WTC11 (cell line): ENCODE data around the gene CSPG4. TPM values are rescaled to one million over a fixed set of nuclear protein-coding genes. Genes with fewer than 3 reads are reported as not detected.
"Not testable (repeated sequence)": the region's sequence is repeated elsewhere in the genome, so short reads cannot be mapped to it uniquely, and the experiment has no call there.

Experiments used
- ATAC-seq: fragments of 200-7000 bp; cut with Tn5 transposase; 2 replicates; pipeline ENCODE4 v1.10.0; 2021; ENCODE audit warnings: mild to moderate bottlenecking, moderate library complexity
- CTCF ChIA-PET: fragments of 300-600 bp; sonication (Branson Sonifier 250); formaldehyde crosslinking; loops from one replicate; lab custom pipeline; 2021; ENCODE audit warnings: antibody characterized with exemption; lab: Charles Lee
- POLR2A ChIA-PET: fragments of 350-600 bp; sonication (Branson Sonifier 250); formaldehyde crosslinking; loops from one replicate; lab custom pipeline; 2021; ENCODE audit warnings: antibody characterized with exemption; lab: Charles Lee
- DNase-seq: peaks from one replicate; pipeline ENCODE4 v3.0.0; 2021; ENCODE audit warnings: low spot score
- H3K27ac Mint-ChIP-seq: 2 replicates; pipeline ENCODE4 v1.8.0; 2021; ENCODE audit warnings: mixed read lengths
- H3K27me3 Mint-ChIP-seq: 2 replicates; pipeline ENCODE4 v1.8.0; 2021; ENCODE audit warnings: low read depth, mild to moderate bottlenecking, moderate library complexity, mixed read lengths
- H3K36me3 Mint-ChIP-seq: 2 replicates; pipeline ENCODE4 v1.8.0; 2021; ENCODE audit warnings: mixed read lengths
- H3K4me1 Mint-ChIP-seq: 2 replicates; pipeline ENCODE4 v1.8.0; 2022; ENCODE audit warnings: mixed read lengths
- H3K4me3 Mint-ChIP-seq: 2 replicates; pipeline ENCODE4 v1.8.0; 2021; ENCODE audit warnings: mild to moderate bottlenecking, moderate library complexity, mixed read lengths
- H3K9me3 Mint-ChIP-seq: 2 replicates; pipeline ENCODE4 v1.8.0; 2021; ENCODE audit warnings: mixed read lengths
- ARID4B ChIP-seq: sonication (generic); formaldehyde crosslinking; IDR thresholded peaks from 2 replicates; pipeline ENCODE4 v1.8.0; 2023; ENCODE audit warnings: missing genetic modification reagents, mild to moderate bottlenecking, borderline replicate concordance
- CDX4 ChIP-seq: fragments of 250-450 bp; sonication (Bioruptor Pico); IDR thresholded peaks from 2 replicates; pipeline ENCODE4 v1.9.0; 2021; ENCODE audit warnings: moderate library complexity, mild to moderate bottlenecking, inconsistent platforms, borderline replicate concordance
- GTF2I ChIP-seq: fragments of 250-450 bp; sonication (Bioruptor Pico); conservative IDR thresholded peaks from 2 replicates; pipeline ENCODE4 v1.4.0; 2021; ENCODE audit warnings: mild to moderate bottlenecking
- MLX ChIP-seq: sonication (generic); formaldehyde crosslinking; IDR thresholded peaks from 2 replicates; pipeline ENCODE4 v1.8.1; 2023; ENCODE audit warnings: mild to moderate bottlenecking, missing genetic modification reagents, moderate library complexity
- NR2C2 ChIP-seq: sonication (generic); formaldehyde crosslinking; IDR thresholded peaks from 2 replicates; pipeline ENCODE4 v1.8.0; 2022; ENCODE audit warnings: mild to moderate bottlenecking, missing genetic modification reagents
- RELA ChIP-seq: sonication (generic); formaldehyde crosslinking; IDR thresholded peaks from 2 replicates; pipeline ENCODE4 v1.8.1; 2022; ENCODE audit warnings: missing genetic modification reagents, mild to moderate bottlenecking, borderline replicate concordance
- SMAD3 ChIP-seq: sonication (generic); formaldehyde crosslinking; IDR thresholded peaks from 2 replicates; pipeline ENCODE4 v1.8.0; 2022; ENCODE audit warnings: missing genetic modification reagents, mild to moderate bottlenecking, borderline replicate concordance
- total RNA-seq: library from RNA; stranded (reverse); gene quantifications from 3 replicates; pipeline ENCODE4 v1.2.3, GENCODE V29; 2021
- TF ChIP-seq, protein P1 (sequence below): sonication (generic); formaldehyde crosslinking; IDR thresholded peaks from 2 replicates; pipeline ENCODE4 v1.8.1; 2022; ENCODE audit warnings: low read depth, missing genetic modification reagents, borderline replicate concordance
- TF ChIP-seq, protein P2 (sequence below): fragments of 250-450 bp; sonication (Bioruptor Pico); IDR thresholded peaks from 2 replicates; pipeline ENCODE4 v1.9.0; 2021; ENCODE audit warnings: mild to moderate bottlenecking
- TF ChIP-seq, protein P3 (sequence below): sonication (generic); formaldehyde crosslinking; IDR thresholded peaks from 2 replicates; pipeline ENCODE4 v1.8.1; 2022; ENCODE audit warnings: mild to moderate bottlenecking, moderate library complexity, missing genetic modification reagents
- TF ChIP-seq, protein P4 (sequence below): sonication (generic); formaldehyde crosslinking; IDR thresholded peaks from 2 replicates; pipeline ENCODE4 v1.8.1; 2022; ENCODE audit warnings: mild to moderate bottlenecking, missing genetic modification reagents, moderate library complexity, borderline replicate concordance

The CSPG4 gene
- total RNA-seq, 1 experiment from 2014 or later = 2.9 TPM

DNA sequence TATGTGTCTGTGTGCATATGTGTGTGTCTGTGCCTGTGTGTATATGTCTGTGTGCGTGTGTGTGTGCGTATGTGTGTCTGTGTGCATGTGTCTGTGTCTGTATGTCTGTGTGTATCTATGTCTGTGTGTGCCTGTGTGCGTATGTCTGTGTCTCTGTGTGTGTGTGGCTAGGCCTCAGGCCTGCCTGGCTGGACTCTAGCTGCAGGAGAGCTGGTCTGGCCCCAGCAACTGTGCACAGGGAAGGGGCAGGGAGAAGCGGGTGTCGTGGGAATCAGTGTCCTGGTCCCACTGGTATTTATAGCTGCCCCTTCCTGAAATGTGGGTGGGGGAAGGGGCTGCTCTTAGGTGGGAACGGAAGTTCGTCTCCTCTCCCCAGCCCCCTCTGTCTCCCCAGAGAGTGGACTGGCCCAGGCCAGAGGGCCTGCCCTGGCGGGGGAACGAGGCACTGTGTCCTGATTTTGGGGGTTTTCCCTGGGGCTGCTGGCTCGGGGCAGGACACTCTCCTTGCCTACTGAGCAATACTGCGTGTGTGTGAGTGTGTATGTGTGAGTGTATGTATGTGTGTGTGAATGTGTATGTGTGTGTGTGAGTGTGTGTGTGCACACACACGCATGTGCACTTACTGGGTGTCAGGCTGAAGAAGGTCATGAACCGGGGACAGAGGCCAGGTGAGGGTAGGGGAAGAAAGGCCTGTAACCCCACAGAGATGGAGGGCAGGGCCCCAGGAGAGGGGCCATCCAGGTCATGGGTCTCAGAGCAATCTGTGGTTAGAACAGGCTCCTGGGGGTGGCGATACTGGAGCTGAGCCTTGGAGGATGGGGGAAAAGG lies 6.6 kb downstream of the CSPG4 start (continued):
- TF ChIP-seq, protein P1, sequence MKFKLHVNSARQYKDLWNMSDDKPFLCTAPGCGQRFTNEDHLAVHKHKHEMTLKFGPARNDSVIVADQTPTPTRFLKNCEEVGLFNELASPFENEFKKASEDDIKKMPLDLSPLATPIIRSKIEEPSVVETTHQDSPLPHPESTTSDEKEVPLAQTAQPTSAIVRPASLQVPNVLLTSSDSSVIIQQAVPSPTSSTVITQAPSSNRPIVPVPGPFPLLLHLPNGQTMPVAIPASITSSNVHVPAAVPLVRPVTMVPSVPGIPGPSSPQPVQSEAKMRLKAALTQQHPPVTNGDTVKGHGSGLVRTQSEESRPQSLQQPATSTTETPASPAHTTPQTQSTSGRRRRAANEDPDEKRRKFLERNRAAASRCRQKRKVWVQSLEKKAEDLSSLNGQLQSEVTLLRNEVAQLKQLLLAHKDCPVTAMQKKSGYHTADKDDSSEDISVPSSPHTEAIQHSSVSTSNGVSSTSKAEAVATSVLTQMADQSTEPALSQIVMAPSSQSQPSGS (CRISPR knock-in tag) = no peak

- ATAC-seq, H3K4me3 Mint-ChIP-seq, H3K36me3 Mint-ChIP-seq, H3K27ac Mint-ChIP-seq, H3K27me3 Mint-ChIP-seq, H3K9me3 Mint-ChIP-seq, H3K4me1 Mint-ChIP-seq, DNase-seq, POLR2A ChIA-PET: not testable (repeated sequence)
- CTCF ChIA-PET = interaction anchor here (1.0 kb wide), 1 partner anchor 19 kb away, joined by 3 read pairs; no protein-coding TSS in a partner anchor
Observed at GRCh38 chr15:75705375-75705774, 7.3 kb downstream of the CSPG4 start.

- ChIA-PET CTCF (no interaction called here), POLR2A (no interaction called here)
- no peaks in the 10 kb centered on the region for H3K27me3 Mint-ChIP-seq
- H3K27ac Mint-ChIP-seq = no peak overlapping the region
- H3K4me1 Mint-ChIP-seq = peaks cover 2% of the 10 kb centered on the region
- no peak for DNase-seq
- no peak overlapping the region for H3K4me3 Mint-ChIP-seq
- no peak for TF ChIP-seq SMAD3 (CRISPR knock-in tag)
- TF ChIP-seq MLX (CRISPR knock-in tag) = no peak
- TF ChIP-seq, protein P2, sequence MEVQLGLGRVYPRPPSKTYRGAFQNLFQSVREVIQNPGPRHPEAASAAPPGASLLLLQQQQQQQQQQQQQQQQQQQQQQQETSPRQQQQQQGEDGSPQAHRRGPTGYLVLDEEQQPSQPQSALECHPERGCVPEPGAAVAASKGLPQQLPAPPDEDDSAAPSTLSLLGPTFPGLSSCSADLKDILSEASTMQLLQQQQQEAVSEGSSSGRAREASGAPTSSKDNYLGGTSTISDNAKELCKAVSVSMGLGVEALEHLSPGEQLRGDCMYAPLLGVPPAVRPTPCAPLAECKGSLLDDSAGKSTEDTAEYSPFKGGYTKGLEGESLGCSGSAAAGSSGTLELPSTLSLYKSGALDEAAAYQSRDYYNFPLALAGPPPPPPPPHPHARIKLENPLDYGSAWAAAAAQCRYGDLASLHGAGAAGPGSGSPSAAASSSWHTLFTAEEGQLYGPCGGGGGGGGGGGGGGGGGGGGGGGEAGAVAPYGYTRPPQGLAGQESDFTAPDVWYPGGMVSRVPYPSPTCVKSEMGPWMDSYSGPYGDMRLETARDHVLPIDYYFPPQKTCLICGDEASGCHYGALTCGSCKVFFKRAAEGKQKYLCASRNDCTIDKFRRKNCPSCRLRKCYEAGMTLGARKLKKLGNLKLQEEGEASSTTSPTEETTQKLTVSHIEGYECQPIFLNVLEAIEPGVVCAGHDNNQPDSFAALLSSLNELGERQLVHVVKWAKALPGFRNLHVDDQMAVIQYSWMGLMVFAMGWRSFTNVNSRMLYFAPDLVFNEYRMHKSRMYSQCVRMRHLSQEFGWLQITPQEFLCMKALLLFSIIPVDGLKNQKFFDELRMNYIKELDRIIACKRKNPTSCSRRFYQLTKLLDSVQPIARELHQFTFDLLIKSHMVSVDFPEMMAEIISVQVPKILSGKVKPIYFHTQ (CRISPR knock-in tag) = no peak
- TF ChIP-seq, protein P3, sequence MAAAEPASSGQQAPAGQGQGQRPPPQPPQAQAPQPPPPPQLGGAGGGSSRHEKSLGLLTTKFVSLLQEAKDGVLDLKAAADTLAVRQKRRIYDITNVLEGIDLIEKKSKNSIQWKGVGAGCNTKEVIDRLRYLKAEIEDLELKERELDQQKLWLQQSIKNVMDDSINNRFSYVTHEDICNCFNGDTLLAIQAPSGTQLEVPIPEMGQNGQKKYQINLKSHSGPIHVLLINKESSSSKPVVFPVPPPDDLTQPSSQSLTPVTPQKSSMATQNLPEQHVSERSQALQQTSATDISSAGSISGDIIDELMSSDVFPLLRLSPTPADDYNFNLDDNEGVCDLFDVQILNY = no peak
- TF ChIP-seq, protein P1 (CRISPR knock-in tag) = no peak
- no peaks in the 10 kb centered on the region for H3K36me3 Mint-ChIP-seq
- no peak for ATAC-seq
- H3K9me3 Mint-ChIP-seq = no peaks in the 10 kb centered on the region
Observed at GRCh38 chr15:75704618-75705017, 8.0 kb downstream of the CSPG4 start.

GRCh38 chr15:75704263-75704615 lies 8.4 kb downstream of the CSPG4 start:
- peaks cover 2% of the 10 kb centered on the region for H3K4me1 Mint-ChIP-seq
- H3K36me3 Mint-ChIP-seq = no peaks in the 10 kb centered on the region
- ChIA-PET CTCF (no interaction called here), POLR2A (no interaction called here)
- H3K4me3 Mint-ChIP-seq = no peak overlapping the region
- no peak overlapping the region for H3K27ac Mint-ChIP-seq
- ATAC-seq = no peak
- H3K27me3 Mint-ChIP-seq = no peaks in the 10 kb centered on the region
- H3K9me3 Mint-ChIP-seq = no peaks in the 10 kb centered on the region
- no peak for DNase-seq
- TF ChIP-seq NR2C2 (CRISPR knock-in tag) (no peak), RELA (no peak), ARID4B (no peak), CDX4 (CRISPR knock-in tag) (no peak), GTF2I (CRISPR knock-in tag) (no peak)
- TF ChIP-seq, protein P4, sequence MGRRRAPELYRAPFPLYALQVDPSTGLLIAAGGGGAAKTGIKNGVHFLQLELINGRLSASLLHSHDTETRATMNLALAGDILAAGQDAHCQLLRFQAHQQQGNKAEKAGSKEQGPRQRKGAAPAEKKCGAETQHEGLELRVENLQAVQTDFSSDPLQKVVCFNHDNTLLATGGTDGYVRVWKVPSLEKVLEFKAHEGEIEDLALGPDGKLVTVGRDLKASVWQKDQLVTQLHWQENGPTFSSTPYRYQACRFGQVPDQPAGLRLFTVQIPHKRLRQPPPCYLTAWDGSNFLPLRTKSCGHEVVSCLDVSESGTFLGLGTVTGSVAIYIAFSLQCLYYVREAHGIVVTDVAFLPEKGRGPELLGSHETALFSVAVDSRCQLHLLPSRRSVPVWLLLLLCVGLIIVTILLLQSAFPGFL = no peak
